PC-9 (cell line): ENCODE data around the gene PPP2R5A. TPM values are rescaled to one million over a fixed set of nuclear protein-coding genes. Genes with fewer than 3 reads are reported as not detected.

Source experiments
- BruUV-seq: library from RNA; stranded (reverse); fragments of 400-500 nt; replicated peaks from 2 replicates; lab custom pipeline; 2021; lab: Mats Ljungman, UMichigan
- CTCF ChIA-PET: fragments of 300-600 bp; sonication (Branson Sonifier 250); formaldehyde crosslinking; loops from one replicate; lab custom pipeline; 2022; ENCODE audit warnings: antibody characterized with exemption; lab: Charles Lee
- POLR2A ChIA-PET: fragments of 300-600 bp; sonication (Branson Sonifier 250); formaldehyde crosslinking; loops from one replicate; lab custom pipeline; 2022; ENCODE audit warnings: antibody characterized with exemption; ENCODE audit not compliant: unreplicated experiment; lab: Charles Lee
- DNase-seq, 2 experiments: peaks; one replicate each; pipeline versions ENCODE4 v3.0.0 to v3.0.0-alpha.2; 2015 to 2022; ENCODE audit warnings: mixed read lengths in 1 of 2
- H2AFZ ChIP-seq: fragments of 200-600 bp; sonication (generic); 2 replicates; pipeline ENCODE4 v1.8.1; 2017; ENCODE audit warnings: antibody characterized with exemption
- H3F3A ChIP-seq: fragments of 200-600 bp; sonication (generic); 2 replicates; pipeline ENCODE4 v1.8.1; 2017; ENCODE audit warnings: antibody characterized with exemption, mild to moderate bottlenecking, low read depth; ENCODE audit not compliant: insufficient read depth
- H3K27ac ChIP-seq: fragments of 200-600 bp; sonication (generic); 2 replicates; pipeline ENCODE4 v1.6.1; 2016; ENCODE audit warnings: mixed run types
- H3K27me3 ChIP-seq: fragments of 200-600 bp; sonication (generic); 2 replicates; pipeline ENCODE4 v1.6.1; 2016; ENCODE audit warnings: low read depth, mixed run types; ENCODE audit not compliant: insufficient read depth
- H3K36me3 ChIP-seq: fragments of 200-600 bp; sonication (generic); 2 replicates; pipeline ENCODE4 v1.6.1; 2016; ENCODE audit warnings: low read depth, mixed run types
- H3K4me1 ChIP-seq: fragments of 200-600 bp; sonication (generic); replicated peaks from 2 replicates; pipeline ENCODE4 v1.6.1; 2016; ENCODE audit warnings: mixed run types; ENCODE audit not compliant: insufficient read depth
- H3K4me2 ChIP-seq: fragments of 200-600 bp; sonication (generic); 2 replicates; pipeline ENCODE4 v1.6.1; 2017; ENCODE audit warnings: mixed run types
- H3K4me3 ChIP-seq: fragments of 200-600 bp; sonication (generic); 2 replicates; pipeline ENCODE4 v1.6.1; 2016; ENCODE audit warnings: mixed run types
- H3K79me2 ChIP-seq: fragments of 200-600 bp; sonication (generic); 2 replicates; pipeline ENCODE4 v1.6.1; 2017; ENCODE audit warnings: low read depth, mixed run types
- H3K9me2 ChIP-seq: fragments of 200-600 bp; sonication (generic); 2 replicates; pipeline ENCODE4 v1.8.1; 2017; ENCODE audit warnings: mild to moderate bottlenecking; ENCODE audit not compliant: insufficient read depth
- H3K9me3 ChIP-seq: fragments of 200-600 bp; sonication (generic); 2 replicates; pipeline ENCODE4 v1.8.1; 2016; ENCODE audit warnings: low read depth; ENCODE audit not compliant: insufficient read depth
- H4K20me1 ChIP-seq: fragments of 200-600 bp; sonication (generic); 2 replicates; pipeline ENCODE4 v1.8.1; 2017; ENCODE audit not compliant: insufficient read depth
- CTCF ChIP-seq: fragments of 200-600 bp; sonication (generic); conservative IDR thresholded peaks from 2 replicates; pipeline ENCODE4 v1.6.1; 2017; ENCODE audit warnings: mixed run types, antibody characterized with exemption, mild to moderate bottlenecking, moderate library complexity
- EZH2 ChIP-seq: fragments of 200-600 bp; sonication (generic); IDR thresholded peaks from 2 replicates; pipeline ENCODE4 v1.8.0; 2017; ENCODE audit warnings: antibody characterized with exemption, low read depth
- intact Hi-C: fragments of 100-400 bp; cut with micrococcal nuclease; formaldehyde crosslinking; loops from one replicate; pipeline ENCODE4 v1.10.0; 2022; ENCODE audit not compliant: unreplicated experiment
- total RNA-seq: library from RNA; stranded (reverse); gene quantifications from 2 replicates; pipeline ENCODE4 v1.2.3, GENCODE V29; 2021

The PPP2R5A gene
- total RNA-seq, 1 experiment from 2014 or later, result 26.7 TPM

- no peak overlapping the region for H2AFZ ChIP-seq
- BruUV-seq, result no TSS peak
These were observed 47.6 kb upstream of the PPP2R5A start for GRCh38 chr1:212237651-212238050.

GRCh38 chr1:212238552-212238951, 46.7 kb upstream of the PPP2R5A start:
- TF ChIP-seq EZH2, result no peak
- TF ChIP-seq CTCF, result no peak
- H3K4me3 ChIP-seq, result no peak overlapping the region
- DNase-seq, result no peak
- no peak overlapping the region for H2AFZ ChIP-seq
- BruUV-seq, result no TSS peak
- H3K4me2 ChIP-seq, result no peak overlapping the region
- no peaks in the 10 kb centered on the region for H3K36me3 ChIP-seq
- H3K27me3 ChIP-seq, result no peaks in the 10 kb centered on the region
- H3F3A ChIP-seq, result peaks cover 5% of the 10 kb centered on the region
- POLR2A ChIA-PET, result interaction anchor here (0.8 kb wide), 1 partner anchor 150 kb away, joined by 4 read pairs; no protein-coding TSS in a partner anchor
- H4K20me1 ChIP-seq, result no peaks in the 10 kb centered on the region
- CTCF ChIA-PET, result interaction anchor here (0.6 to 1.1 kb wide), 2 partner anchors 47 to 217 kb away, joined by 3 to 4 read pairs; no protein-coding TSS in a partner anchor
- intact Hi-C loops, result no loop called here
- no peaks in the 10 kb centered on the region; the same call in 1 of the 2 replicates for H3K9me2 ChIP-seq
- no peaks in the 10 kb centered on the region for H3K9me3 ChIP-seq
- H3K27ac ChIP-seq, result no peak overlapping the region
- H3K79me2 ChIP-seq, result no peaks in the 10 kb centered on the region
- peaks cover 32% of the 10 kb centered on the region for H3K4me1 ChIP-seq

More at GRCh38 chr1:212237651-212238050, 47.6 kb upstream of the PPP2R5A start:
- no peak for DNase-seq
- Histone ChIP-seq H3K9me3 (no peaks in the 10 kb centered on the region), H3K79me2 (no peaks in the 10 kb centered on the region), H3K27ac (peak overlapping the region; percentile 39), H3K4me2 (peak overlapping the region; percentile 34; the same call in 1 of the 2 replicates), H3K36me3 (no peaks in the 10 kb centered on the region), H4K20me1 (no peaks in the 10 kb centered on the region), H3K4me1 (peaks cover 32% of the 10 kb centered on the region), H3K4me3 (no peak overlapping the region), H3K27me3 (no peaks in the 10 kb centered on the region), H3F3A (peaks cover 5% of the 10 kb centered on the region), H3K9me2 (no peaks in the 10 kb centered on the region; the same call in 1 of the 2 replicates)
- TF ChIP-seq CTCF, result no peak
- TF ChIP-seq EZH2, result no peak
- ChIA-PET POLR2A (no interaction called here), CTCF (no interaction called here)
- intact Hi-C loops, result no loop called here

GRCh38 chr1:212241501-212241900, 43.7 kb upstream of the PPP2R5A start:
- no peak for TF ChIP-seq EZH2
- no peak for TF ChIP-seq CTCF
- H3K79me2 ChIP-seq, result no peaks in the 10 kb centered on the region
- no peaks in the 10 kb centered on the region for H3K36me3 ChIP-seq
- no peaks in the 10 kb centered on the region for H3K9me3 ChIP-seq
- H3K27ac ChIP-seq, result no peak overlapping the region
- H3K4me2 ChIP-seq, result no peak overlapping the region
- H3K4me3 ChIP-seq, result no peak overlapping the region
- no peak overlapping the region for H2AFZ ChIP-seq
- intact Hi-C loops, result no loop called here
- POLR2A ChIA-PET, result no interaction called here
- peaks cover 15% of the 10 kb centered on the region for H3K4me1 ChIP-seq
- no peaks in the 10 kb centered on the region for H3K27me3 ChIP-seq
- CTCF ChIA-PET, result no interaction called here
- no peaks in the 10 kb centered on the region for H3F3A ChIP-seq
- no TSS peak for BruUV-seq
- H4K20me1 ChIP-seq, result no peaks in the 10 kb centered on the region
- no peaks in the 10 kb centered on the region; the same call in 1 of the 2 replicates for H3K9me2 ChIP-seq
- no peak for DNase-seq
